Activated gamma-delta T cell treated with anti-CD3 and anti-CD28 coated beads, Interleukin-2, amount 50 U/mL, for 16 hours (primary cell): ENCODE measurements around the gene MATK.
A peak's percentile ranks its signal among the peaks of the same experiment; 100 is the strongest.
"Not testable (repeated sequence)": the region's sequence is repeated elsewhere in the genome, so short reads cannot be mapped to it uniquely, and the experiment has no call there.

ENCODE experiments used
- DNase-seq: peaks from one replicate; pipeline ENCODE4 v3.0.0-alpha.2; 2020; ENCODE audit warnings: low read depth

Gene MATK

GRCh38 chr19:3816148-3816547 lies 30.0 kb upstream of the MATK start:
- not testable (repeated sequence) for DNase-seq

GRCh38 chr19:3814648-3815047 lies 28.5 kb upstream of the MATK start:
- no peak for DNase-seq

- no peak for DNase-seq
Measured at GRCh38 chr19:3813473-3814392, 27.6 kb upstream of the MATK start.

DNA sequence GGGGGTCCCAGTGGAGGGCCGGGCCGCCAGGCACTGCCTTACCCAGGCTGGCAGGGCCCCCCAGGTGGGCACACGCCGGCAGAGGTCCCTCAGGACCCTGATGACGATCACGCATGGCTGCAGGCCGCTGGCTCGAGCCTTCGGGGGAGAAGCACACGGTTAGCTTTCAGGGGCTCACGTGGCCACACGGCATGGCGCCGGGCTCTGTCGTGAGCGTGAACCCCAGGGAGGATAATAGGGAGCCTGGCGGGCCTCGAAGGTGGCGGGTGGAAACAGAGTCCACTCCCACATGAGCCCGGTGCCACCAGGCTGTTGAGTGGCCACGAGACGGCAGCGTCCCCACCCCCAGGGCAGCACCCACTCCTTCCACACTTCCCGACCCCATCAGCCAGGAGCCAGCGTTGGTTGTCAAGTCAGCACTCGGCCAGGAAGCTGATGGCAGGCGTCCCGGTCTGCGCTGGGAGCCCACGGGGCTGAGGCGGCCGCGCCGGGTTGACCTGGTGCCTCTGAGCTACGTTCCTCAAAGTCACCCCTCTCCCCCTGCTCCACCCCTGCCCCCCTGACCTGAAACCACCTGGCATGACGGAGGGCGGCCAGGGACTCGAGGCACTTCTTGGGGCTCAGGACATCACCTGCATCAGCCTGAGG lies 24.7 kb upstream of the MATK start:
- no peak for DNase-seq

GRCh38 chr19:3809881-3810707 lies 23.9 kb upstream of the MATK start:
- DNase-seq, result no peak

DNA sequence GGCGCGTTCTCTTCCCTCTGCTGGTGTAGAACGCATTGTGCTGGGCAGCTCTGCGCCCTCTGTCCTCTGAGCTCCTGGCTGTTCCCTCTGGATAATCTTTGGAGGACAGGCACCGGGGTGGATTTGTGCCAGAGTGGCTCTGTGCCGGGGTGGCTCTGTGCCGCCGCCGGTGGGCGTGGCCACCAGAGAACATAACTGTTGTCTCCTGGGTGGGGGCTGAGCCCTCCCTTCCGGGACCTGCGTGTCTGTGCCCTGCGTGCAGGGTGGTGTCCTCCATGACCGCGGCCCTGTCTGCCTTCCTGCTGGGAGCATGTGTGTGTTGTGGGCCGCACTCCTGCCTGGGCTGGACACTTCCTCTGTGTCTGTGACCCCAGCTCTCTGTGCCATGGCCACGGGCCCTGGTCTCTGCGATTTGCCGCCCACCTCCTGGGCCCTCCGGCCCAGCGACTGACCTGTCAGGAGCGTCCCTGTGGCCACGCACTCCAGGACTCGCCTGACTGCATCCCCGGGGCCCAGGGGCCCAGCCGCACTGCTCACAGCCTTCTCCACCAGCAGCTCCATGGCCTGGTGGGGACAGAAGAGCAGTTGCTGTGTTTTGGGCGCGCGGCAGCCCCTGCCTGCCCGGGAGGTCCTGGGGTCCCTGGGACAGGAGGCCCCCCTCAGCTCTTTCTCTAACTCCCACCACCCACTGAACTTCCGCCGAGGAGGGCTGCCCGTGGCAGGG lies 22.4 kb upstream of the MATK start:
- DNase-seq, result no peak

GRCh38 chr19:3807574-3808354 lies 21.6 kb upstream of the MATK start:
- DNase-seq, result no peak

- no peak for DNase-seq
Measured at GRCh38 chr19:3807131-3807480, 20.9 kb upstream of the MATK start.

GRCh38 chr19:3805859-3806258 lies 19.7 kb upstream of the MATK start:
- DNase-seq, result no peak

DNA sequence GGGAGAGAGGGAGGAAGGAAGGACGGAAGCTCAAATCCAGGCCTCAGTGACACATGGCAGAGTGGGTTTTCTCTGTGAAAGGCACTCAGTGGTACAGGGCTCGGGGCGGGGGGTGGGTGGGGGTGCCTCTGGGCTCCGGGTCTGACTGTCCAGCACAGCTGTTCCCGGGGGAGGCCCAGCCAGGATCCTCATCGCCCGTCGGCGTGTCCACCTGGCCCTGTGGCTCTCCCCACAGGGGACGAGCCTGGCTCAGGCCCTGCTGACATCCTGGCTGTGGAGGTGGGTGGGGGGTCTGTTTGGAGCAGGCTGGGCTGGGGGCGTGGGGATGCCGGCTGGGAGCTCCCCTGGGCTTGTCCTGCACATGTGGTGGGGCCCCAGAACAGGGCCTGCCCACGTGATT lies 18.2 kb upstream of the MATK start:
- DNase-seq, result no peak

- DNase-seq, result no peak
Measured at GRCh38 chr19:3803986-3804385, 17.8 kb upstream of the MATK start.

DNA sequence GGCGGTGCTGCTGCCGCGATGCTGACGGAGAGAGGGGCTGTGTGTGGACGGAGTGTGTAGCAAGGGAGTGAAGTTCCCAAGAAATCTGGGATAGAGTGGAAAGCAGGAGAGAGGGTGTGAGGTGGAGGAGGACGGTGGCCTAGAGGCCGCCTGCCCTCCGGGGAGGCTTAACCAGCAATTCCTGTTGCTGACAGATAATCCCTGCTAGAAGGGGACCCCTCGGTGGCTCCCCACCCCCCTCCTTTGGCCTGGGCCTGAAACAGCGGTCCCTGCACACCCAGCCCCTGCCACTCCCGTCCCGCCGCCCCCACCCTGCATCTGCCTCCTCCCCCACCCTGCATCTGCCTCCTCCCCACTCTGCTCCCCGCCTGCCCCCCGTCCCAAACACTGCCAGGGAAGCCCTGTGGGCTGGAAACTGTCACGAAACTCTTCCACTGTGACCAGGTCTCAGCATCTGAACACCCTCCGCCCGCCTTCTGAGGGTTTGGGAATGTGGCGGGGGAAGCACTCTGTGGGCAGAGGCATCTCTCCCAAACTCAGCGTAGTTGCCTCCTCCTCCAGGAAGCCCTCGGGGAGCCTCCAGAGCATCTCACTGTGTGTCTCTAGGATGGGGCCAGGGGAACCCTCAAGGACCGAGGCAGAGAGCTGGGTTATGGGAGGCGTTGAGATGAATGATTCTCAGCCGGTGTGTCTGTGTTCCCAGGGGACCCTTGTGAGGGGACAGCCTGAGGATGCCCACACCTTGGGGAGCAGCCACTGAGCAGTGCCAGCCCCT lies 17.1 kb upstream of the MATK start:
- no peak for DNase-seq

DNA sequence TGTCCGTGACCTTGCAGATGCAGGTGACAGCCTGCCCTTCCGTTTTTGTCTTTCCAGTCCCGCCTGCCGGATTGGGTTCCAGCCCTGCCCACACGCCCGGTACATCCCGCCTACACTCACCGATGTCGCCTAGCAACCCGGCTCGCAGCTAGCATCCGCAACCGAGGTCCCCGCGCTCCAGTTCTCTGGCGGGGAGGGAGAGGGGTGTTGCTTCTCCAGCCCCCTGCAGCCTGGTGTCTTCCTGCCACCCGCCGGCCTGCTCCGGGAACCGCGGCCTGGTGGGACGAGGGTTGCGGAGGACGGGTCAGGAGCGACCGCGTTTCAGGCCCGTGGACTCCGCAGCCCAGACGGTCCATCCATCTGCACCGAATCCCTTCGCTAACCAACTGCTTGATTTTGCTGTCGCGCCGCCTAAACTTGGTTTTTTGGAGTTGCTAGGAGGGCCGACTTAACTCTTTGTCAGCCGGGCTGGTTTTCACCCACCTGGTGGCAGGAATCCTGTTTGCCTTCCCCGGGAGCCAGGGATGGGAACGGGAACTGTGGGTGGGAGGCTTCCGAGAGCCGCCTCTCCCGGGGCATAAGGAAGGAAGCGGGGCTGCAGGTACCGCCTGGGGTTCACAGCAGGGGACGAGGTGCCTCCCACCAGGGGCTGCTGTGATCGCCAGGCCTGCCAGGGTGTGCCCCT lies 15.4 kb upstream of the MATK start:
- DNase-seq, result peak; percentile 51

DNA sequence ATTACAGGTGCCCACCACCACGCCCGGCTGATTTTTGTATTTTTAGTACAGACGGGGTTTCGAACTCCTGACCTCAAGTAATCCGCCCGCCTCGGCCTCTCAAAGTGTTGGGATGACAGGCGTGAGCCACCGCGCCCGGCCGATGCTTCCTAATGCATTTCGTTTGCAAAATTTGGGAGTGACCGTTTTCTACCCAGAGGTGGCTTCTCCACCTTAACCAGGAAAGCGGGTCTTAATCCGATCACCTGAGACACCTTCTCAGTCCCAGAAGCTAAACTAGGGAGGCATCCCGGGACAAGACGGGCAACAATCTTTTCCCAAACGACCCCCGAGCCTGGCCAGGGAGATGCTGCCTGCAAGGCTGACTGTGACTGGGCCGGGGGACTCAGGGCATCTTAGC lies 14.8 kb upstream of the MATK start:
- DNase-seq, result no peak

- no peak for DNase-seq
Measured at GRCh38 chr19:3798137-3798536, 12.0 kb upstream of the MATK start.

GRCh38 chr19:3796358-3796757 lies 10.2 kb upstream of the MATK start:
- no peak for DNase-seq

- DNase-seq, result no peak
Measured at GRCh38 chr19:3793799-3794198, 7.6 kb upstream of the MATK start.

DNA sequence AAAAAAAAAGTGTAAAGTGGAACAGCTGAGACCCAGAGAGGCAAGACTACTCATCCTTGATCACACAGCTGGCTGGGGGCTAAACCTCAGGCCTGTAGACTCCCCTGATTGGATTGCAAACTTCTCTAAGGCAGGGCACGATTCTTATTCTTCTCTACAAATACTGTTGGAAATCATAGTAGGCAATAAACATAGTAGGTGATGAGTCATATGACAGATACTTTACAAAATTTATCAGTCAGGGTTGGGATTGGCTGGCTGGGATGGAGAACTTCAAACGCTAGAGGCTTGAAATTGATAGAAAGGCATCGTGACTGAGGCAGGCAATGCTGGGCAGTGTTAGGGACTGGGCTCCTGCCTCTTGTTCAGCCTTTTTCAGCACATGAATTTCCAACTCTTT lies 5.9 kb upstream of the MATK start:
- DNase-seq, result no peak

DNA sequence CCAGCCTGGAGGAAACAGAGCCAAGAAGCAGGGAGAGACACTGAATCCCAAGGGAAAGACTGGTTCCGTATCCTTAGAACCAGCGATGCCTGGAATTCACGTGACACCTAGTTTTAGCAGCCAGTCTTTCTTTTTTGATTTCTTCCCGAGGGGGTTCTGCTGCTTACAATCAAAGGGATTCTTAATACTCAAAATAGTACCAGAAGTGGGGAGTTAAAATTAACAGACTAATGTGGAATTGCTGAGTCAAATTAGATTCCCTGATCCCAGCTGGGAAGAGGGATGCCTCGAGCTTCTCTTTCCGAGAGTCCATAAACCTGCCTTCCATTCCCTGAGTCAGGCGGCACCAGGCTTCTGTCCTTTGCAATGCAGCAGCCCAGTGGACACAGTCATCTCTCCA lies 4.8 kb upstream of the MATK start:
- DNase-seq, result no peak

GRCh38 chr19:3790209-3790734 lies 4.1 kb upstream of the MATK start:
- no peak for DNase-seq
